Measurements from ENCODE around the gene RAD51B. TPM values are rescaled to one million over a fixed set of nuclear protein-coding genes. Genes with fewer than 3 reads are reported as not detected.

The RAD51B gene
- total and polyA plus RNA-seq, 8 donors: 1.8 to 30.7 (median 15.3) TPM

- no peak for TF ChIP-seq POLR2A (IDR thresholded peaks at IDR 0.05)
- TF ChIP-seq POLR2AphosphoS5 (IDR thresholded peaks at IDR 0.05): no peak
- TF ChIP-seq EP300 (IDR thresholded peaks at IDR 0.05): no peak
- no peak for TF ChIP-seq CTCF (IDR thresholded peaks at IDR 0.05)
- no peak overlapping the region for H3K4me3 ChIP-seq
- WGBS, 5 donors: 67 to 79% (median 70%) methylated on average over 4 of the region's 4 CpGs
- H3K27ac ChIP-seq: peak overlapping the region in 2 of 5 donors; percentile 74 to 77
- intact Hi-C loops (cut with DNase I; ENCODE audit: low total_unique reads): no loop called here
- H3K36me3 ChIP-seq: no peaks in the 10 kb centered on the region
- H3K27me3 ChIP-seq: no peaks in the 10 kb centered on the region
- H3K9me3 ChIP-seq: no peaks in the 10 kb centered on the region
- DNase-seq: no peak
- peaks cover 5 to 70% (median 47%) of the 10 kb centered on the region in 4 donors for H3K4me1 ChIP-seq
Observed at GRCh38 chr14:68162887-68163286, 343.3 kb downstream of the RAD51B start.

DNA sequence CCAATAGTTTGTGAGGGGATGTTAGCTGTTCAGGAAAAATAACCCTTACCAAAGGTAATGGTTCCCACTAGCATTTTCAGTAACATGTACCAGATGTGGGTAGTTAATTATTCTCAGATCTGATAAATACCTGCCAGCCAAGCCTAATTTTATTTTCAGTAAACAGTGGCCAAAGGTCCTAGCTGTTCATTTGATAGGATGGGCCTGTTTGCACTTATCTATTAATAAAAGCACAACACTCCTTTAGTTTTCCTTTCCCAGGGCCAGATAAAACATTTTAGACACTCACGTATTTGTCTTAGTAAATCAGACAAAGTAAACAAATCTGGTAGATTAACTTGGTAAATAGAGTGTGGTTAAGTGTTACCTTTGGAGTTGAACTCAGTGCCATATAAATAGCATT is 345.1 kb downstream of the RAD51B start:
- Histone ChIP-seq H3K36me3 (no peaks in the 10 kb centered on the region), H3K4me1 (peaks cover 5 to 81% (median 52%) of the 10 kb centered on the region in 4 donors), H3K27ac (peak overlapping the region; percentile 50 to 78 (median 74)), H3K9me3 (no peaks in the 10 kb centered on the region), H3K27me3 (no peaks in the 10 kb centered on the region), H3K4me3 (no peak overlapping the region)
- 16 to 39% (median 24%) methylated on average over 1 of the region's 1 CpG for WGBS, 5 donors
- TF ChIP-seq POLR2AphosphoS5 (IDR thresholded peaks at IDR 0.05) (peak in 2 of 3 donors; percentile 69 to 72), EP300 (IDR thresholded peaks at IDR 0.05) (no peak)
- peak in 1 of 2 donors; percentile 61 for DNase-seq
- intact Hi-C loops (cut with DNase I; ENCODE audit: low total_unique reads): no loop called here

DNA sequence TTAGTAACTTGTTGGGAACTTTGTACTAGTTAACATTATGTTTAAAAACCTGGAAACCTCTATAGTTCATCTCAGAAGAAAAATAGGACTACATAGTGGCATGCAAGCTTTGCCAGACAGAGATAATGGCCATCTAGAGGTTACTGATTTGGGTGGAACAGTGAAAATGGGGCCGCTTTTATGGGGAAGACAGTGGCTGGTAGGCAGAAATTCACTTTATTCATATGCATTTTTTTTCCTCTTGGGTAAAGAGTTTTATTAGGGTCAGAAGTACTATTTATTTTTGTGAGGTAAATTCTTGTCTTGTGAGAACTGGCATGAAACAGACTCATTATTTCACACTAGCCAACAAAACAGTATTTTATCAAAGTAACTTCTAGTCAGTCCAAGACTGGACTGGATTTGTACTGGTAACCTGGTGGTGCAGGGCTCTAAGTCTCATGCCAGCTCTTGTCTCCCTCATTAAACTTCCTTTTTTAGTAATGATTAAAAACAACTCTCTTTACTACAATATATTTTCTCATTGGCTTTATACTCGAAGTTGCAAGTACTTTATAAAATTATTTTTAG is 345.8 kb downstream of the RAD51B start:
- Histone ChIP-seq H3K27ac (peak overlapping the region; percentile 50 to 77 (median 72)), H3K9me3 (no peaks in the 10 kb centered on the region), H3K36me3 (no peaks in the 10 kb centered on the region), H3K27me3 (no peaks in the 10 kb centered on the region), H3K4me3 (no peak overlapping the region), H3K4me1 (peaks cover 5 to 86% (median 55%) of the 10 kb centered on the region in 4 donors)
- no peak for TF ChIP-seq POLR2A (IDR thresholded peaks at IDR 0.05)
- TF ChIP-seq CTCF (IDR thresholded peaks at IDR 0.05): no peak
- TF ChIP-seq POLR2AphosphoS5 (IDR thresholded peaks at IDR 0.05): no peak
- no peak for TF ChIP-seq EP300 (IDR thresholded peaks at IDR 0.05)
- 25 to 50% (median 39%) methylated on average over 2 of the region's 2 CpGs for WGBS, 5 donors
- DNase-seq: no peak
- intact Hi-C loops (cut with DNase I; ENCODE audit: low total_unique reads): no loop called here

GRCh38 chr14:68166731-68167382 is 347.3 kb downstream of the RAD51B start:
- DNase-seq: no peak
- H3K4me1 ChIP-seq: peaks cover 13 to 85% (median 60%) of the 10 kb centered on the region in 4 donors
- peak overlapping the region in 4 of 5 donors; percentile 1 to 77 (median 62) for H3K27ac ChIP-seq
- no peak for TF ChIP-seq EP300 (IDR thresholded peaks at IDR 0.05)
- TF ChIP-seq CTCF (IDR thresholded peaks at IDR 0.05): no peak
- TF ChIP-seq POLR2A (IDR thresholded peaks at IDR 0.05): no peak
- TF ChIP-seq POLR2AphosphoS5 (IDR thresholded peaks at IDR 0.05): no peak
- no peaks in the 10 kb centered on the region for H3K27me3 ChIP-seq
- H3K36me3 ChIP-seq: no peaks in the 10 kb centered on the region
- no peaks in the 10 kb centered on the region for H3K9me3 ChIP-seq
- H3K4me3 ChIP-seq: no peak overlapping the region
- 77 to 89% (median 87%) methylated on average over 3 of the region's 3 CpGs for WGBS, 5 donors
- intact Hi-C loops (cut with DNase I; ENCODE audit: low total_unique reads): no loop called here
